NCI-H1048 (cell line): ENCODE data around the gene PPM1H.

ENCODE experiments used
- DNase-seq: peaks from one replicate; lab custom pipeline; 2025; lab: John Stamatoyannopoulos, UW

Gene PPM1H

DNA sequence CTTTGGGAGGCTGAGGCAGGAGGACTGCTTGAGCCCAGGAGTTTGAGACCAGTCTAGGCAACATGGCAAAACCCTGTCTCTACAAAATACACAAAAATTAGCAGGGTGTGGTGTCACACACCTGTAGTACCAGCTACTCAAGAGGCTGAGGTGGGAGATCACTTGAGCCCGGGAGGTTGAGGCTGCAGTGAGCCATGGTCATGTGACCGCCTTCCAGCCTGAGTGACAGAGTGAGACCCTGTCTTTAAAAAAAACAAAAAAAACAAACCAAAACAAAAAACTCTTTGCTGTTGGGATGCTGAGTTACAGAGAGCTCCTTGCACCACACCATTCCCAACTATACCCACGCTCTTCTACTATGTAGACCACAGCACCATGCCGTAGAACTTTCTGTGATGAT lies 221.2 kb downstream of the PPM1H start:
- DNase-seq = no peak

DNA sequence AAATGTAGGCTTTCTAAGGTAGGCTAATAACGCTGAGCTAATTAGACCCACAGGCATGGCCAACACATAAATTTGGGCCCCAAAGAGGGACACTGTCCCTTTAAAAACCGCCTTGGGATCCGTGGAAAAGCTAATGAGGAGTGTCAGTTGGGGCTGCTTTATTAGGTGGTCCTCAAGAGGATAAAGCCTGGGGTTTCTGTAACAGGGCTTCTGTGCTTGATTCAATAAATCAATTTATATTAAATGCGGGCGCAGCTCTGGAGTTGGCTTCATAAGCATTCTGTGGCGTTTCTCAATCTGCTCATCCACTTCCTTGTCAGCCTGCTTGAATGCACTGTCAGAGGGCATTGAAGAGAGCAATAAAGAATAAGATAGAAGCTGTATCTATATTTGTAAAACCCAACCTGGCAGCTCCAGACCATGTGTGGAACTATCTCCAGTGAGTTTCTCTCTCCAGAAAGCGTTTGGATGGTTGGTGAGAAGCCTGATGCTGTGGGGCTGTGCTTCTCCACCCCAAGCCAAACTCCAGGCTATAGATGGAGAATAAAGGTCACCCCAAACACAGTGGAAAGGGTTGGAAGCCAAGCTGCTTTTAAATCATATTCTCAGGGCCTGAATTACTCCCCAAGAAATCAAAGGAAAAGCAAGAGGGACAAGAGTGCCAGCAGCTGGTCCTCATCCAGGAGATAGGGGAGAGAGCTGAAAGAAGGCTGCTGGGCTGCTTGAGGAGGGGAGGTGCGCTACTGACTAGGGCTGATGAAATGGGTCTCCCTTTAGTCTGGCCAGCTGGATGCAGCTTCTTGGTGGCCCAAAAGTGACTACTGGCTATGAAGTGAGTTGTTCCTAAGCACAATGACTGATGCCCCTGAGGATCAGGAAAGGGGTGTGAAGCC lies 222.0 kb downstream of the PPM1H start:
- DNase-seq = no peak

DNA sequence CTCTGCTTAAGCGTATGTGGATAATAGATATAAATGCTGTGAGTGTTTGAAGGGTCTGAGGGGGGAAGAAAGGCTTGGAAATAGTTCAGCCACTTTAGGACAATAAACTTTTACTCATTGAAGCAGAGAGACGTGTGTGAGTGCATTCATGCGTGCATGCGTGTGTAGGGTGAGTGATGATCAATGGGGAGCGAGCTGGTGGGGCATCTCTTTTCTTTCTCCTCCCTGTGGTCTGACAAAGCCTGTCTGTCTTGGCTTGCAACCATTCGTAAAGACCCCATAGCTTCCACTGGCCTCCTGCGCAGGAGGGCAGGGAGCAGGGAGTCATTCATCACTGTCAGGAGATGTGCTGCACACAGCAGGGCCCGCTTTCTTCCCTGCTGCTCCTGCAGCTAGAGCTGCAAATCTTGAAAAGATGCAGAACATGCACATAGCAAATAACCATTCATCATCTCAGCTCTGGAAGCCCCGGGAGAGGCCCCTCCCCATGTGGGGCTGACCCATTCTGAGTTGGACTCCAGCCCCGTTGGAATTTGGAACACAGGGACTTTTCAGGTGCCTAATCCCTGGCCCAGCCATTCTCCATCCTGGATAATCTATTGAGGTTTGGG lies 223.2 kb downstream of the PPM1H start:
- DNase-seq = no peak

DNA sequence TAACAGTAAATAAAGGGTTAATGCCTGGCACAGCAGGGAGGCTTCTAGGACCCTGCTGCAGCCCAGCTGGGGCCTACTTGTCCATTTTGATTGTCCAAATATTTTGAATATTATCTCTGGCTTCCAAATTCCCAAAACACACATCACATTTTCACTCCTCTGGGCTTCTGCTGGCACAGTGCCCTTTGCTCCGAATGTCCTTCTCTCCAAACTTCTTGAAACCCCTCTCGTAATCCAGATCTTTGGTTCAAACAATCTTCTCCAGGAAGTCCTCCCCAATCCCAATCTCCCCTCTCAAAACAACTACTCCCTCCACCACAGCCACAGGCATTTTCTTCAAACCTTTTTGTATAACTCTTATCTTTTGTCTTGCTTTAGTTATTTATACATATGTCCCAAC lies 225.6 kb downstream of the PPM1H start:
- DNase-seq = no peak

DNA sequence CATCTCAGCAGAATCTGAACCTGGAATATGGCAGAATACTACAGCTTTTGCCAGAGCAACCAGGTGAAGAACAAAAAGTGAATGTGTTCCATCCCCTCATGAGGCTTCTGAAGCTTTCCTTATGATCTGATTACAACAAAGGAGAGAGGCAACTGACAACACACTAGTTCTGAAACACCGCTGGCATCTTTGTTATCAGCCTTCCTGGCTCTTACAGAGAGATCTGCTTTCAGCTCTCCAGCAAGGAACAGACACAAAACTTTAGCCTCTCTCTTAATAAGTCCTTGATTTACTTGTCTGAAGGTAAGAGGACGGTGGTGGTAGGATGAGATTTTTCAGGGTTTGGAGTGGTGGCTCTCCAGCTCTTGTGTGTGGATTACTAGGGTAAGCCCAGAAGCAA lies 227.0 kb downstream of the PPM1H start:
- DNase-seq = no peak

DNA sequence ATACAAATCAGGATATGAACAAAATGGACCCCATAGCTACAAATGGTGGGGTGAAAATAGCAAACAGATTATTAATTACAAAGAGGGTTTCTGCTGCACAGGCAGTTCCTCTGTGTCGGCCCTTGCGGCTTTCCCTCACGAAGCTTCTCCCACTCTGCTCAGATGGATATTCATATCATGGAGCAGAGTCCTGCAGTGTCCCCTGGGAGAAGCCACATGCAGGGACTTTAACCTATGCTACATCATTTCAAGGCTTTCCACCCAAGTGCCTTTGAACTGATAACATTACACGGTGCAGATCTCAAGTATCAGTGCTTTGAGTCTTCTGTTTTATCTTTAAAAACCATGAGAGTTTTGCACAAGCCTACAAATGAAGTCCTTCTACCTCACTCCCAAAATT lies 229.1 kb downstream of the PPM1H start:
- DNase-seq = no peak

DNA sequence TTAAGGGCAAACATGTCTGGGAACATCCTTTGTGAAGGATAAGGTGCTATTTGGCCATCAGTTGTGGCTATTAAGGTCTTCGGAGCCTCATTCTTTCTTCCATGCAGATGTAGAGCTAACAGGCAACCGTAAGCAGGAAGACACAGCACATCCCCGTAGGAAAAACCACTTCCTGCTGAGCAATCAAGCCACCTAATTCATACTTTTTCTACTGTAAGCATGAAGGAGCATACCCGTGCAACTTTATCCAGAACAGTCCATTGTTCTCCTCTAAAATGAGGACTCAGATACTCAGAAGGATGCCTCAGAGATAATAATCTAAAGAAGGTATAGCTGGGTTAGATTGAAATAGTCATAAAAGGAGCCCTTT lies 232.0 kb downstream of the PPM1H start:
- no peak for DNase-seq

DNA sequence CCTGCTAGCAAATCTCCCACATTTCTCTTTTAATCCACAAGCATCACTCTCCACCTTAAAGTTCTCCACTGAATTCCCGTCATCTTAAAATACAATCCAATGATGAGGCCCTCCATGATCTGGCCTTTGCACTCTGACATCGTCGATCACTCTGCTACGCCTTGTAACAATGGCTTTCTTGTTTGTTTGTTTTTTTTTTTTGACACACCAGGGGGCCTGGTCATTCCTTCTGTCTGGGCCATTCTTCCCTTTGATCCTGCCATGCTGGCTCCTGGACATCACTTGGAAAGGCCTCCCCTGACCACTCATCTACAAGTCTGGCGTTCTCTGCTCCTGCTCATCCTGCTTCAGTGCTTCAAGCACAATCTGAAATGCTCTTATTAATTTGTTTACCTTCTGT lies 233.5 kb downstream of the PPM1H start:
- DNase-seq = no peak

DNA sequence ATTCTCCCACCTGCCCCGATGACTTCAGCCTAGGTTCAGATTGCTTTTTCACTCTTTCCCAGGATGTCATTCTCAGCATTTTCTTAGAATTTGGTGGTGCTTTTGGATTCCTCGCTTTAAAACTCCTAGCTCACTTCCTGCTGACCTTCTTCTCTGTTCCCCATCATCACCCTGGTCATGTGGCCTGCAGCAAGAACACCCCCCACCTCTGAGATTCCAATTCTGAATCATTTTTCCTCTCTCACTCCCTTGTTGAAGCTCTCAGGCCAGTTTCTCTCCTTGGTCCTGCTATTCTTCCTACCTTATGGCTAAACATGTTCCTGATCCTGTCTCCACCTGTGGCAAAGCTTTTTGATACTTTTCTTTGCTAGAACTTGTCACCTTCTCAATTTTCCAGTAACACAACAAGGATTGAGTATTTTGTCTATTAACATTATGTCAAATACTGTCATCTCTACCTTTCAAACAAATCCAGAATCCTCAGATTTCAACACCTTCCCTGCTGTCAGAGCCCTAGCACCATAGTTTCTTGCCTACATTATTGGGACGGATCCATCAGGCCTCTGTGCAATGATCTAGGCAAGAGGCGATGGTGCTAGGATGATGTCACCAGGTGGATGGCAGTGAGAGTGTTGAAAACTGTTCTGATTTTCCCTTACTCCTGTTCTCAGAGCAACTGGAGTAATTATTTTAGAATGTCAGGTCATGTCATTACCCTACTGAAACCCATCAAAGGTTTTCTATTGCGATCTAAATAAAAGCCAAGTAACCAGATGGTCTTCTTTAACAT lies 234.7 kb downstream of the PPM1H start:
- no peak for DNase-seq

DNA sequence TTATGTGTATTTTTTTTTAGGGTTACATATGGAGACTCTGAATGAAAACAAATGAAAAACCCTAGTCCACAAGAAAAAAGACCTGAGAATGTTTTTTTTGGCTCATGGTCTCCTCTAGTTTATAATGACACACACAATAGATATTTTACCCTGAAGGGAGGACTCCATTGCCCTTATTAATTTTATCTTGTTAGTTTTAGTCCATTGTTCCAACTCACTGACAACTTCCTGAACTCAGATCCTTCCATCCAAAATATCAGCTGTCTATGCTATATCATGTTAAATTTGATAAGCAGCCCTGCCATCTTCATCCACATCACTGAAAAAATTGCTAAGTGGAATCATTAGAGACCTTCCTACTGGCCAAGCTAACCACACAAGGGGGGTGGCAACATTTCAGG lies 236.2 kb downstream of the PPM1H start:
- DNase-seq = no peak

DNA sequence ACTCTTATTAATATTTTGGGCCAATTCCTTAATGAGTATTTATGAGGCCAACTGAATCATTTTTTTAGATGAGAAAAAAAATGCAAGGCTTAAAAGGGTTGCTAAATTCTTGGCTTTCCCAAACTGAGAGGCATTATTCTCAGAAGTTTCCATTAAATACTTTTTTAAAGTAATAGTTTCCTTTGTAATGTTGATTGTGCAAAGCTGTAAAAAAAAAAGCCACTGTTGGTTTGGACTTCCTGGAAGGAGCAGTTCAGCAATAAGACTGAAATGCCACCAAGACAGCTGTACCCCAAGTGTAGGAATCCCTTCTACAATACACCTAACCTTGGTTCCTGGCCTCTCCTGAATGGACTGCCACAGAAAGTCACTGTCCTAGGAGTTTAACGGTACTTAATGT lies 237.1 kb downstream of the PPM1H start:
- no peak for DNase-seq

DNA sequence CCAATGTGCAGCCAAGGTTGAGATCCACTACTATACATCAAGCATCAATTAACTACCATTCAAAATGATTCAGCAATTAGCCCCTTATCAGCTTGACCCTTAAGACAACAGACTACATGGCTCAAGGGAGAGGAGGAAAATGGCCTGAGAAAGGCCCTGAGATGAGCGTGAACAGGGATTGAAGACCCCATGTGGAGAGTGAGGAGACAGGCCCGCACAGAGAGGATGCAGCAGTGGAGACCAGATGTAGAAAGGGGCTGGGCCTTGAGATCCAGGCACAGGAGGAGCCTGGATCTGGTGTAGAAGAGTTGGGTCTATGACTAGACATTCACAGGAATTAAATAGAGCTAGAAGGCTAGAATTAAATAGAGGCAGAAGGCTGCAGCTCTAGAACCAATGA lies 239.3 kb downstream of the PPM1H start:
- no peak for DNase-seq

DNA sequence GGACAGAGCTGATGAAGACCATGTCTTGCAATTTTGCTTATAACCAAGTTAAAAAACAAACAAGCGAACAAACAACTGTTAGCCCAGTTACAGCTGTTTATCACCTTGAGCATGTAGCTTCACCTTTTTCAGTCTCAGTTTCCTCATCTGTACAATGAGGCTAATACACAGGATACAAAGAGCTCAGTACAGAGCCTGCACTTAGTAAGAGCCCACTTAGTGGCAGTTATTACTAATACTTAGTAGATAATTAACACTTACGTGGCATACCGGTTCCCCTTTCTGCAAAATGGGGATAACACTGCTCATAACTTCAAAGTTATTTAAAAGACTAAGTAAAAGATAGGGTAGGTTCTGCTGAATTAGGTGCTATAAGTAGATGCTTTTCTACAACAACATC lies 240.3 kb downstream of the PPM1H start:
- no peak for DNase-seq

DNA sequence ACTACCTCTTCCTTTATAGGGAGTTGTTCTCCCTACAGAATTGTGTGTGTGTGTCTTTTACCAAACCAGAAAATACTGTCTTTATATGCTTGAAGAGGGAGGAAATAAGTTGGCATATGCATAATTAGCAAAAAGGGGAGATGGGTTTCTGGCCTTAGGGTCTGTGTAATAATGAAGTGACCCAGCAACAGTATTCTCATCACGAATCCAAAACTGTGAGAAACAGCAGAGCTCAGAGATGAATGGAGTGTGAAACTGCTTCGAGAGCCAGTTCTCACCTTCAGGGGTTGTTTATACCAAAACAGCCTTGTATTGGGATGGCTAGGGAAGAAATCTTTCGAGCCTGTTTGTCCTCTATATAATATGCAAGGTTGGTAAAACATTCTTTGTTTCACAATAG lies 240.8 kb downstream of the PPM1H start:
- no peak for DNase-seq

DNA sequence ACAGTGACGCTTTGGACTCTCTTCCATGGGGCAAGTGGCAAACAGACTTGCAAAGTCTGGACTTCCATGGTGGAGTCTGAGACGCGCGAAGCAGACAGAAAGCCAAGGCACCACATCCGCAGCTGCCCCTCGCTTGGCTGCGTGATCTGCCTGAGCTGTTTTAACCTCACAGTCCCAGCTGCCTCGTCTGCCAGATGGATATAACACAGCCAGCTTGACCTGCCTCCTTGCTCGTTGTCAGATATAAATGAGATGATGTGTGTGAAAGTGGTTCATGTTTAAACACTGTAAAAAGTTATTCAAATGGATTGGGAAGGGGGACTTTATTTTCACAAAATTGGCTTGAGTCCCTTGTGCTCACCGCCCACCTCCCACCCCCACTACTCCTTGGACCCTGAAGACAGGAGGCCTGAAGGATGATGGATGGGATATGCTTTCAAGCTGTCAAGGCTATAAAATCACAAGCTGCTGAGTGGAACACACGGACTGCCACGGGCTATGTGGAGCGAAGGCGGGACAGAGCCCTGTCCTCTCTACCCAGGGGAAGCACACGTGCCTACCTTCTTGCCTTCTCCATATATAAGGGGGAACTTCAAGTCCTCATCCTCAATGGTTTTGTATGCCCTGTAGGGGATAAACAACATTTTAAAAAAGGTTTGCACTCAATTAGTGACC lies 241.4 kb downstream of the PPM1H start:
- no peak for DNase-seq

DNA sequence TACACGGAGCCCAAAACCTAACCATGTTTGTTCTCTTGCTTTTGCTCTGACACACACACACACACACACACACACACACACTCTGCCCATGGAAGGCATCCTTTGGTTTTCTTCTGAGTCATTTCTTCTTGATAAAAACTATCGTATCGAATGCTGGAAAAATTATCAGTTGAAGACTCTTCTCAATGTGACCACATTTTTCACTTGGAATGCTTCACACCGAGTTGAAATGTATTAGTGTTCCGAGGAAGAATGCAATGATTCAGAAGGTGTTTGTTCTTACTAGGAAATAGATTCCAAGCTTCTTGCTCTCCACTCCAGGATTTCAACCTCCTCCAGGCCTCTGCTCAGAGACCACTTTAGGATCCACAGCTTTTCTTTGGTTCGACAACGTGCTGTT lies 242.1 kb downstream of the PPM1H start:
- DNase-seq = no peak

DNA sequence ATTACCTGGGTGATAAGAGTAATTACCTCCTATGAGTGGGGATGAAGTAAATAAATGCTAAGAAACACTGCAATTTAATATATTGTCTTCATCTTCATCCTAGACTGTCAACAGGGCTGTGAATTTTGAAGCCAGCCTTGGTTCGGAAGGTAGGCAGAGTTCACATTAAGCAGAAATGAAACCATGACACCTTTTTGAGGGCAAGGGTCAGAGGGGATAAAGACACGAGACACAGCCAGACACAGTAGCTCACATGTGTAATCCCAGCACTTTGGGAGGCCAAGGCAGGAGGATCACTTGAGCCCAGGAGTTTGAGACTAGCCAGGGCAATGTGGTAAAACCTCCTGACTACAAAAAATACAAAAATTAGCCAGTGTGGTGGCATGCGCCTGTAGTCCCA lies 243.6 kb downstream of the PPM1H start:
- no peak for DNase-seq

DNA sequence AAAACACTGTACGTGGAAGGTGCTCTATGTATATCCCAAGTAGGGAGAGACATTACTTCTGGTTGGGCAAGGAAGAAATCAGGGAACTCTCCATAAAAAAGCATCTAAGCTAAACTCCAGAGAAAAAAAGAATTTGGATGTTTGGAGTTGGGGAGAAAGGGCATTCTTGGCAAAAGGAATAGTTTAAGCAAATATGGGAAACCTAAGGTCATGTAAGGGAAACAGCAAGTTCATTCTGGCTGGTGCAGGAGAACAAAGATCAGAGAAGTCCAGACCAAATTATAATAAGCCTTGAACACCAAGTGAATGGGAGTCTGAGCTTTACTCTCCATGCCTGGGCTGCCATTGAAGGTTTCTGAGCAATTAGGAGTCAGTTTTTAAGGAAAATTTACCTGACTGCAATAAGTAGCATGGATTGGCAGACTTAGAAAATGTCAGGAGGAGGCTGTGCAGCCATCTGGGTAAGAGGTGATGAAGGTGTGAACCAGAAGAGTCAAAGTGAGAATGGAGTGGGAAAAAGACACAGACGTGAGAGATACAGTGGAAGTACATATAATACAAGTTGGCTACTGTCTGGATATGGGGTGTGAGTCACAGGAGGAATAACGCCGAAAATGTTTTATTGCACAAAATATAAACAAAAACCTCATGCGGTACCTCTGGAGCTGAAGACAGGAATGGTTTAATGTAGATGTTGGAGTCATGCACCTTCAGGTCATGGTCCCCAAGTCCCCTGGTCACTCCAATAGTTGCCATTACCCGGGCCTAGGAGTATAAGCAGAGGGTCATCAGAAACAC lies 245.7 kb downstream of the PPM1H start:
- DNase-seq = no peak

DNA sequence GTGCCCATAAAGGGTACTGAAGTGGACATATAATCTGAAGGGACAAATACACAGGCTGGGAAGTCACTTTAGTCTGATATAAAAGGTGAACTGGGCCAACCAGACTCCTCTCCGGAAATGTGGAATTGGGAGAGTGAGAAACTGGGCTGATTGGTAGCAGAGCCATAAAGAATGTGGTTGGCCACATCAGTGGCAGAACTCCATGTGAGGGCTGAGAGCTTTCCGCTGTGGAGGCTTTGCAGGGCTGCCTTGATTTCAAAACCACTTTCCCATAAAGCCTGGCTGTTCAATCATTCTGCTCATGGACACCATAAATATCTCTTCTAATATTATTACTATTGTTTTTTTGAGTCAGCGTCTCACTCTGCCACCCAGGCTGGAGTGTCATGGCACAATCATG lies 248.0 kb downstream of the PPM1H start:
- no peak for DNase-seq

DNA sequence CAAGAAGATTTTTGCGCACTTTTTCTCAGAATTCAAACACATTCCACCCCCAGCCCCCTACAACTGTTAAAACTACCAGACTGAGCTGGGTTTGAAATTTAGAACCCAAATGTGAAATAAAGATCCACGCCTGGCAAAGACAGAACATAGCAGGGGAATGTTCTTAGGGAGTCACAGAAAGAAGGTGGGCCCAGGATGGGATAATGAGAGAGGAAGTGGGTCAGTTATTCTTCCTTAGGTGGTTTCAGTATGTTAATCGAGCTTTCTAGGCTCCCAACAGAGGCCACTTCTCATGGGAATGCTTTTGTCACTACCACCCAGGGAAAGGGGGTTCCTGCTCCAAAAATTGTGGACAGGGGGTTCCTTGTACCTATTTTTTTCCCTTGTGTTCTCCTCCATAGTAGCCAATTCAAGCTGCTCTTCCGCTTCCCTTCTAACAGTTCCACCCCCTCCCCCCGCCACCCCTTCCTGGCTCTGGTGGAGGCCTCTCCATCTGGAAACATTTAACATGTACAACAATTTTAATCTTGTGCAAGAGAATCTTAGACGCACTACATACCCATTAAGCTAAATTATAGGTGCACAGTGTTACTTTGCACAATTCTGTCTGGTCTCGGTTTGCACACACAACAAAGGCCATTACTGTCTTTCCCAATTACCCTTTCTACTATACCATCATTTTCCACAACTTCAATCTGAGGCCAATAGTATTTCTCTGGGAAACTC lies 250.2 kb downstream of the PPM1H start:
- DNase-seq = no peak
